ENCODE measurements around the gene XPO6.

XPO6 gene

GRCh38 chr16:28110074-28110473, 101.7 kb downstream of the XPO6 start:
- no peak for DNase-seq

GRCh38 chr16:28108590-28109247, 103.0 kb downstream of the XPO6 start:
- no peak for DNase-seq

DNA sequence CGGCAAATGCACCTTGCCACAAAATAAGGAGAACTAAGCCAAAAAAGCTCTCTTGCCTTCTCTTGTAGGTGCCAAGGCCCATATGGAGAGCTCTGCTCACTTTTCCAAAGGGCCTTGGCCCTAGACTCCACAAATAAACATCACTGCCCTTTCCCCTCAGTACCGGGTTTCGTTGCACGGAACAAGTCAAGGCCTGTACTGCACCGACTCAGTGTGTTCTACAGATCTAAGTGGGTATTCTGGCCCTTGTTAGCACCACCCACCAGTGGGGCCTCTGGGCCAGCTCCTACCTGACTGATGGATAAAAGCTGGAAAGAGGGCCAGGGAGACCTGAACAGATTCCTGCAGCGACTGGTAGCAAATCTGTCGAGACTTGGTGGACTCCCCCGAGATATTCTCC, 104.5 kb downstream of the XPO6 start:
- DNase-seq, result no peak

DNA sequence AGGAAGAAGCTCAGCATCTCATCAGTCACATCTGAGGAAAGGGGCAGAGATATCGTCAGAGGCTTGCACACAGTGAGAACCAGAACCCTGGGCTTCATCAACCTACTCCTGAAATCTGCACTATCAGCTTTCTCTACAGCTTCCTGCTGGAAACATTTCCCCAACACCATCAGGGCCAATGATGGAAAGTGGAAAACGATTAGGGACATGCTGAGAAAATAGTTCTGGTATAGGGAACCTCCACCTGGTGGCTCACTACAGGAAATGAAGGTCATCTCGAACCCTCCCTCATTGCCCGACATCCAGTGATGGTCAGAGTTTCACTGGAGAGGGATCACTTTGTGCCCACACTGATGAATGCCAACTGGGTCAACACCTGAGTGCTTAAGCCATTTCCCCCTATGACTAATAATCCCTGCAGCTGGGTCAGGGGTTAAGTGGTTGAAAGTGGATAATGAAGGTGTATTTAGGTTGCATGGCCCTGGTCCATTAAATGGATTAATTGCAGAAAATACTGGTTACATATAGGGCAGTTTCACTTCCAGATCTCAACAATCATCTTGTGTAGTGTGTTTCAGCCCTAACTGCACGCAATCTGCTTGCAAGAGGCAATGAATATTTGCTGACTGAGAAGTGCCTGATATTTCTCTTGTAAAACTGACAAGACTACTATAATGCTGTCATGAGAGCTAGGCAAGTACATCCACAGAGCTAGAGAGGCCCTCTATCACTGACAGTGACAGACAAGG, 105.1 kb downstream of the XPO6 start:
- no peak for DNase-seq

DNA sequence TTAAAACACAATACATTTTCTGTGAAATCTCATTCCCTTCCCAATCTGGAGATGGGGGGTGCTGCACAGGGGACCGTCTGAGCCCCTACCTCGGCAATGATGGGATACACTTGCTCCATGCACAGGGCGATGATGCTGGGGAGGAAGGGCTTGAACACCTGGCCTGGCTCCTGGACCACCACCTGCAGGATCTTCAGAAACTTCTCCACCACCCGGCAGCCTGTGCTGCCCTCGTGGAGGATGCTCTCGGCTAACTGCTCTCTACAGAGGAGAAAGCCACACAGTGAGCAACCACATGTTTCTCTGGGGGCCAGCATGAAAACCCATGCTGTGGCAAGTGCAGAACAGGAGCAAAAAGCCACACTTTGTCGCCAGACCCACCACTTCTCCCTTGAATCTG, 105.8 kb downstream of the XPO6 start:
- DNase-seq, result no peak

DNA sequence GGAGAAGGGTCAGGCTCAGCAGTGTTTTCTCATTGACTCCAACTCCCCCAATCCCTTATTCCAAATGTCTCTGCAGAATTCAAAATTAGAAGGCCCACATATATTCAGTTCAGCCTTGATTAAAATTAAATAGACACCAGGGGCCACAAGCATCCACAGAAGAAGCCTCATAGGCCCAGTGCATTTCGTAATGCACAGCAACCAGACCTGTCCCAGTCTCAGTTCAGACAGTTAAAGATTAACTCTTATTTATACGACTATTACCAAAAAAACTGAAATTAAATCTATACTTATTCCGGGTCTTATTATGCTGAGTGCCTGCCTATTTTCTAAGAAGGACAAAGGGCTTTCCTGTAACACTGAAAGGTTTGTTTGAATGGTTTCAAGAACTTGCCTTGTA, 106.5 kb downstream of the XPO6 start:
- no peak for DNase-seq

DNA sequence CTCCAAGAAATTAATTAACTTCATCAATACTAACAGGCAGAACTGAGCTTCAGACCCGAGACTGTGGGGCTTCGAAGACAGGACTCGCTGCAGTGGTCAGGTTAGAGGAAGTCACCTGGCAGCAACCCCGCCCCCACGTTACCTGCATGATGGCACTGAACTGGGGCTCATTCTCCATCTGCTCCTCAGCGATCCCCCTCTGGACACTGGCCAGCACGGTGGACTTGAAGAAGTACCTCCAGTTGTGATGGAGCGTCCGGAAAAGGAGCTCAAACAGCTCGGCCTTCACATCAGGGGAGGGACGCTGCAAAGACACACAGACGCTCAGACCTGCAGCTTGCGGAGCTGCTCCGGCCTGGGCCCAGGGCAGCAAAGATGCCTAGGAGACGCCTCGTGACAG, 107.4 kb downstream of the XPO6 start:
- no peak for DNase-seq

- no peak for DNase-seq
Measured at GRCh38 chr16:28103516-28104170, 108.1 kb downstream of the XPO6 start.

GRCh38 chr16:28101533-28101890, 110.3 kb downstream of the XPO6 start:
- no peak for DNase-seq

GRCh38 chr16:28100810-28101532, 110.8 kb downstream of the XPO6 start:
- DNase-seq, result no peak

GRCh38 chr16:28098959-28099945, 112.5 kb downstream of the XPO6 start:
- no peak for DNase-seq

- DNase-seq, result no peak
Measured at GRCh38 chr16:28098171-28098958, 113.4 kb downstream of the XPO6 start.

DNA sequence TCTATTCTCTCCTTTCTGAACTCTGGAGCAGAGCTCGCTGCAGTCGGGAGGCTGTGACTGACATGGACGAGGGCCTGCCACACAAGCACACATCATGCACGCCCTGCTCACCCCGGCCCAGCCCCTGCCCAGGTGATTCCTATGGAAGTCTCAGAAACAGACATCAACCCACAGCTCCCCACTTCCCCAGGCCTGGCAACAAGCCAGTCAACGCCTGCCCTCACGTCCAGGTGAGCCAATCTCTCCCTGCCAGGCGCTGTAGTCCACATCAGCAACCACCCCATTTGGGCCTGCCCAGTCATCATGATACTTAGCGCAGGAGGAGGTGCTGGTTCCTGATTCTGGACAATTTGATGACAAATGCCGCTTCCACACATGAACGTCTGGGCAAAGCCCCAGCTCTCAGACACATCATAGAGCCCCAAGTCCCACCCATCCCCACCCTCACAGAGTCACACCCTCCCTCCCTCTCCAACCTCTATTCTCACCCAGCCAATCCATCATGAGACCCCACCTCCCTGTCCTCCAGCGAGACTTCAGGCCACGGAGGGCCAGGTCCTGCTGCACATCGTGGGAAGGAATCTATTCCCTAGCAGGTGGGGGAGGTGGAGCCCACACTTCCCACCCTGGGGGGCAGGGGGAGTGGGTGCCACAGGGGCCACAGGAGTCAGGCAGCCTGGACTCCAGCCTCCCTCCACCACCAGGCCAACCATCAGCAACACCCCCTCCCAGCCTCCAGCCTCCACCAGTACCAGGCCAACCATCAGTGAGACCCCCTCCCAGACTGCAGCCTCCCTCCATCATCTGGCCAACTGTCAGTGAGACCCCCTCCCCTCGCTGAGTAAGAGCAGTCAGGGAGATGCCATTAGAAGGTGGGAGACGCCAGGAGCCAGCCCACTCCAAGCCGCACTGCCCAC, 114.5 kb downstream of the XPO6 start:
- DNase-seq, result no peak

- DNase-seq, result no peak
Measured at GRCh38 chr16:28093385-28093725, 118.4 kb downstream of the XPO6 start.

DNA sequence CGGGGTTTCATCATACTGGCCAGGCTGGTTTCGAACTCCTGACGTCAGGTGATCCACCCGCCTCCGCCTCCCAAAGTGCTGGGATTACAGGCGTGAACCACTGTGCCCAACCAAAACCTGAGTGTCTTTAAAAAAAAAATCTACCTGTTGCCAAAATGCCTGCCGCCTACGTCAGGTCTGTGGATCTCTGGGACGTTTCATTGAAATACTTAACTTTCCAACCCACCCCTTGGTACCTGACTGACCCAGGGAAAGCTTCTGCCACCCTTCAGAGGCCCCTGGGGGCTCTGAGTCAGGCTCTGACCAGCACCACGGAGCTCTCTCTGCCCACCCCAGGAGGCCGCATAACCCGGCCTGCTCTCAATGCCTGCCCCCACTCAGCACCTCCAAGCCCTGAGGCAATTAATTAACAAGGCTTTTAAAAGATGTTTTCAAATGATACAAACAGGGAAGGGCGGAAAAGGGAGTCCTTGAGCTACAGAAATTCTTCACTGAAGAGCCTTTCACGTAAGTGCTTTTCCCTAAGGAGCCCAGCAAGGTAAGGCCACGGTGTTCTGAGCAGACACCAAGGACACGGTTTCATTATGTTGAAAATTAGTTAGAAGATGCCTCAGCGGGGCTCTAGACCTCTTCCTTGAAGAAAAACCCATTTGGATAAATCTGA, 118.9 kb downstream of the XPO6 start:
- DNase-seq, result no peak

DNA sequence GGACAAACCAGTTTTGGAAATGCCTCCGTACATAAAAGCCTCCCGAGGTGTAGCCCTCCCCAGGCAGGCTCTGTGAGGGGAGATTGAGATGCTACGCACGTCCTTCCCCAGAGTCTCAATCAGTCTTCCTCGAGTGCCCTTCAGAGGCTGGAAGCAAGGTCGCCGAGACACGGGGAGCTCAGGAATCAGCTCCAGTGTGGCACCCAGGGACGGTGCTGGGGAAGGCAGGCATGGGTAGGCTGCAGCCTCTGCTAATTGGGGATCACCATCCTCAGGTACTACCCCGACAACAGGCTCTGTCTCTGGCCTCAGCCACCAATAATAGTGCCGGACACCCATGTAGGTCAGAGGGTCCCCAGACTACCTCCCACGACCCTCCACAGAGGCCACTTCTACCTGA, 120.1 kb downstream of the XPO6 start:
- no peak for DNase-seq

DNA sequence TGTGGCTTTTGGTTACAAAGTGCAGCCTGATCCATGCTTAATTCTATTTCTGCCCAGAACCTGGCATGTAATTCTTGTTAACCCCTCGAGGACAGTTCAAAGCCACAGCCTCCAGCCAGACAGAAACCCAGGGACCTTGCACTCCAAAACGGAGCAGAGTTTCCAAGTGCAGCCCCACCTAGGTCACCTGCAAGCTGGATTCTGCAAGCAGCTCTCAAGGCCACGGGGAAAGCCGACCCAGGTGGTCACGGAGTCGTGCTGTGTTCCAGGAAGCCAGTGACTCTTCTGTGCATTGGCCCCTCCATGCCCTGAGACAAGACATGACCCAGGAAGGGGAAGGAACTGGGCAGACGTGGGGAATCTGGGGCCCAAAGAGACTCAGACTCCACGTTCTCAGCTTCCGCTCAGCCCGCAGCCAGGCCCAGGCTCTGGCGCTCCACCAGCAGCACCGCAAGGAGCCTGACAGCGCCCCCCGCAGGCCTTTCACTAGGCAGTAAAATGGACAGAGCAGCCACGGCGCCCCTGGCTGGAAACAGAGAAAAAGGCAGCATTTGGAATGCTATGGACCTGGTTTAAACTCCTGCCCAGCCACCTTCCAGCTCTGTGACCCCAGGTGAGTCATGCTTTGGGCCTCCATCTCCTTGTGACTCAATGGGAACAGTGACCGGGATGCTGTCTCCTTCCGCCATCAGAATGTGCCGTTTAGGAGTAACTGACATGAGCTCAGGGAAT, 121.0 kb downstream of the XPO6 start:
- no peak for DNase-seq

- no peak for DNase-seq
Measured at GRCh38 chr16:28089992-28090365, 121.8 kb downstream of the XPO6 start.
